Ascending aorta (tissue), 2 donors: ENCODE measurements around the gene IDNK. TPM values are rescaled to one million over a fixed set of nuclear protein-coding genes. Genes with fewer than 3 reads are reported as not detected.
A peak's percentile ranks its signal among the peaks of the same experiment; 100 is the strongest.

Experiments used
- DNase-seq, 2 donors: peaks; one replicate each; pipeline ENCODE4 v3.0.0-alpha.2; 2019; ENCODE audit warnings: low spot score in 2 of 2
- H3K27ac ChIP-seq, 2 donors: fragments of 200-600 bp; sonication (generic); one replicate each; pipeline ENCODE4 v1.5.1; 2016 to 2017; ENCODE audit warnings: mild to moderate bottlenecking in 1 of 2
- H3K27me3 ChIP-seq: fragments of 200-600 bp; sonication (generic); one replicate; pipeline ENCODE4 v1.5.1; 2017
- H3K36me3 ChIP-seq, 2 donors: fragments of 200-600 bp; sonication (generic); one replicate each; pipeline ENCODE4 v1.5.1; 2016
- H3K4me1 ChIP-seq, 2 donors: fragments of 200-600 bp; sonication (generic); one replicate each; pipeline ENCODE4 v1.5.1; 2016 to 2017; ENCODE audit warnings: mild to moderate bottlenecking in 1 of 2
- H3K4me3 ChIP-seq, 2 donors: fragments of 200-600 bp; sonication (generic); one replicate each; pipeline ENCODE4 v1.5.1; 2016 to 2017; ENCODE audit warnings: mild to moderate bottlenecking in 1 of 2
- H3K9me3 ChIP-seq, 2 donors: fragments of 200-600 bp; sonication (generic); one replicate each; pipeline ENCODE4 v1.5.1; 2016
- intact Hi-C: fragments of 100-400 bp; cut with DNase I; formaldehyde crosslinking; loops from one replicate; pipeline ENCODE4 v1.15.1; 2023
- total RNA-seq: library from RNA; depleted of rRNA; stranded (reverse); fragments of >200 nt; gene quantifications from one replicate; pipeline ENCODE4 v1.1.0, GENCODE V29; 2016
- TF ChIP-seq, protein P1 (sequence below), 3 experiments: fragments of 200-600 bp in 2 of 3; fragments of 450-650 bp in 1 of 3; sonication (generic) in 2 of 3; IDR thresholded peaks; one replicate each; pipeline ENCODE4 v1.5.1; 2016 to 2019; ENCODE audit warnings: antibody characterized with exemption in 3 of 3, mild to moderate bottlenecking in 1 of 3, moderate library complexity in 1 of 3

IDNK gene
- not detected for total RNA-seq

DNA sequence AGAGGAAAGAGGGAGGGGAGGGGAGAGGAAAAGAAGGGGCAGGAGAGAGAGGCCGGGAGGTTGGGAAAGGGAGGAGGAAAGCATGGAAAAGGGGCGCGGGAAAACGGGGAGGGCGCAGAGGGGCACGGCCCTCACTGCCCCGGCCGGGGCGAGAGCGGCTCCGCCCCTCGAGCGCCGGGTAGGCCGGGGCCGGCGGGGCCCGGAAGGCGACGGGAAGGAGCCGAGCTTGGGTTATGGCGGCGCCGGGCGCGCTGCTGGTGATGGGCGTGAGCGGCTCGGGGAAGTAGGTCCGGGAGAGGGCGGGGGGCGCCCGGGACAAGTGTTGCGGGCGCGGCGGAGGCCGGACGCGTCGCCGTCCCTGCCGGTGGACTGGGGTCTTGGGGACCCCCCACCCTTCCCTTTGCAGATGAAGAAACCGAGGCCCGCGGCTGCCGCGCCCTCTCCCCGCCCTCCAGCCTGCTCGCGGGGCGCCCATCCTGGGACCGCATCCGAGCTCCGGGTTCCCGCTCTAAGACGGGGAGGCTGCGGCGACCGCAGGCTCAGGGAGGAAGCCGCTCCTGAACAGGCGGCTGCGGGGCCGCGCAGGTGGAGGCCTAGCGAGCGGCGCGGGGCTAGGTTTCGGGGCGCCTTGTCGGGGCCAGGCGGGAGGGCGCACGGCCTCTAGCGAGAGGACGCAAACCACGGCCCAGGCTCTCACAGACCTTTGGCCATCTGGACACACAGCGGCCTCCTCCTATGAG is at the start of gene IDNK:
Gene IDNK, plus strand, starts transcription at position 205 of the 740 bp plus-strand sequence. Its CDS starts 29 bp downstream, at position 234.
- peak within 1 kb of the TSS; percentile 85 to 86 for H3K27ac ChIP-seq
- intact Hi-C loops = loop anchor here (2.0 to 5.0 kb wide), 2 partner anchors 86 to 1604 kb away; no protein-coding TSS in a partner anchor
- peak within 1 kb of the TSS; percentile 67 to 84 for H3K4me3 ChIP-seq
- peaks cover 0 to 5% of the 10 kb centered on the region in 2 donors for H3K4me1 ChIP-seq
- peak in 1 of 2 donors; percentile 80 for DNase-seq
- H3K27me3 ChIP-seq = no peaks in the 10 kb centered on the region
- TF ChIP-seq, protein P1, sequence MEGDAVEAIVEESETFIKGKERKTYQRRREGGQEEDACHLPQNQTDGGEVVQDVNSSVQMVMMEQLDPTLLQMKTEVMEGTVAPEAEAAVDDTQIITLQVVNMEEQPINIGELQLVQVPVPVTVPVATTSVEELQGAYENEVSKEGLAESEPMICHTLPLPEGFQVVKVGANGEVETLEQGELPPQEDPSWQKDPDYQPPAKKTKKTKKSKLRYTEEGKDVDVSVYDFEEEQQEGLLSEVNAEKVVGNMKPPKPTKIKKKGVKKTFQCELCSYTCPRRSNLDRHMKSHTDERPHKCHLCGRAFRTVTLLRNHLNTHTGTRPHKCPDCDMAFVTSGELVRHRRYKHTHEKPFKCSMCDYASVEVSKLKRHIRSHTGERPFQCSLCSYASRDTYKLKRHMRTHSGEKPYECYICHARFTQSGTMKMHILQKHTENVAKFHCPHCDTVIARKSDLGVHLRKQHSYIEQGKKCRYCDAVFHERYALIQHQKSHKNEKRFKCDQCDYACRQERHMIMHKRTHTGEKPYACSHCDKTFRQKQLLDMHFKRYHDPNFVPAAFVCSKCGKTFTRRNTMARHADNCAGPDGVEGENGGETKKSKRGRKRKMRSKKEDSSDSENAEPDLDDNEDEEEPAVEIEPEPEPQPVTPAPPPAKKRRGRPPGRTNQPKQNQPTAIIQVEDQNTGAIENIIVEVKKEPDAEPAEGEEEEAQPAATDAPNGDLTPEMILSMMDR (IDR thresholded peaks at IDR 0.05) = no peak
- peaks cover 0 to 3% of the 10 kb centered on the region in 2 donors for H3K36me3 ChIP-seq
- no peaks in the 10 kb centered on the region for H3K9me3 ChIP-seq

DNA sequence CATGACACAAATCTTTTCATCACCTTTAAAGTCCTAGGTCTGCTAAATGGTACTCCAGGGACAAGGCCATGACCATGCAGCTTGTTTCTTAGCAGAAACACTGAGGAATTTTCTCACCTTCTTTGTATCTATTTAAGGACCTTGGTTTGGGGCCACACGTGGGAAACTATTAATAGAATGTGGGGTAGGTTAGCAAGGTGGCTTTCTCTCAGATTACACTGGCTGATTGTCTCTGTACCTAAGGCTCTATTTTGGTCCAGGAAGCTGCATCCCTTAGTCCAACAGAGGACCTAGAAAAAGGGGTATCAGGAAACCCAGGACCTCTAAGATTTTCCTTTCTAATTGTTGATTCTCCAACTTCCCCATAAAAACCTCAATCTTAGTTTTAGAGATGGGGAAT is 48.5 kb upstream of the IDNK start:
- no peak for DNase-seq
- H3K4me3 ChIP-seq = no peak overlapping the region

DNA sequence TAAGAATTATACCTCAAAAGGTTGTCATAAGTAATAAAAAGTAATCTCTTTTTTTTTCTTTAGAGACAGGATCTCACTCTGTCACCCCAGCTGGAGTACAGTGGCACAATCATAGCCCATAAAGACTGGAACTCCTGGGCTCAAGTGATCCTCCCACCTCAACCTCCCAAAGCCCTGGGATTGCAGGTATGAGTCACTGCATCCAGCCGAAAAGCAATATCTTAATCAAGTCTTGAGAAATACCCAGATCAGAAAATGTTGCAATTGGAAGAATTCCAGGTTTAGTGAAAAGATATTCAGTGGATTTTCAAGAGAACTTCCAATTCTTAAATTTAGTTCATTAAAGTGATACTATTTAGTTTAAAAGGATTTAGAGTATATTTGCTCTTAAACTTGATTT is 40.9 kb upstream of the IDNK start:
- Histone ChIP-seq H3K27ac (no peak overlapping the region), H3K9me3 (peaks cover 6 to 9% of the 10 kb centered on the region in 2 donors), H3K4me3 (no peak overlapping the region), H3K4me1 (peaks cover 0 to 8% of the 10 kb centered on the region in 2 donors), H3K27me3 (no peaks in the 10 kb centered on the region), H3K36me3 (no peaks in the 10 kb centered on the region)
- no peak for DNase-seq
- TF ChIP-seq, protein P1 (IDR thresholded peaks at IDR 0.05) = no peak
- intact Hi-C loops = loop anchor here (5.0 kb wide), 1 partner anchor 250 kb away; no protein-coding TSS in a partner anchor

More for the DNA sequence above, 48.5 kb upstream of the IDNK start:
- no peaks in the 10 kb centered on the region for H3K27me3 ChIP-seq
- intact Hi-C loops = no loop called here
- H3K36me3 ChIP-seq = no peaks in the 10 kb centered on the region
- TF ChIP-seq, protein P1 (IDR thresholded peaks at IDR 0.05) = no peak
- peaks cover 0 to 3% of the 10 kb centered on the region in 2 donors for H3K4me1 ChIP-seq
- H3K9me3 ChIP-seq = peaks cover 6 to 9% of the 10 kb centered on the region in 2 donors
- no peak overlapping the region for H3K27ac ChIP-seq

DNA sequence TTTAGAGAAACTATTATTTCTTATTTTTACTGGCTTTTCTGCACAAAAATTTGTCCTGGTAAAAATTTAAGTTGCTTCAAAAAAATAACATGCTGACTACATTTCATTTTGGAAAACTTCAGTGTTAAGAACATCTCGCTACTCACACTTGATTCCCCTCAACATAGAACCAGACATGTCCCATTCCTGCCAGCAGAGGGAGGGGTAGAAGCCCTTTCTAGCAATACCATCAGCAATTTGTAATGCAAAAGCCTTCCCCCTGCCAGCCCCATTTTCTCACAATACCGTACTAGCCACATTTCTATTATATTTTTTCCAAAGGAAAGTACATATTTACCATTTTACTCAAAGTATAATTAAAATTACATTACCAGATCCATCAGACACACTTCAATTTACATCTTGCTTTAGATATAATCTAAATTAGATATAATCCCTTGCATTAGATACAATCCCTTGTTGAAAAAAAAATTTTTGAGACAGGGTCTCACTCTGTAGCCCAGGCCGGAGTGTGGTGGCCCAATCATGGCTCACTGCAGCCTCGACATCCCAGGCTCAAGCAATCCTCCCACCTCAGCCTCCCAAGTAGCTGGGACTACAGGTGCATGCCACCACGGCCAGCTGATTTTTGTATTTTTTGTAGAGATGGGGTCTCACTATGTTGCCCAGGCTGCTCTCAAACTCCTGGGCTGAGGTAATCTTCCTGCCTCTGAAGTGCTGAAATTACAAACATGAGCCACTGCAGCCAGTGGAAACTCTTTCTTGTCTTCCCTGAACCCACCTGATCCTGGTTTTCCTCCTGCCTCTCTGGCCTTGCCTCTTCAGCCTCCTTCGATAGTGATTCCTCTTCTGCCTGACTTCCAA is 39.6 kb upstream of the IDNK start:
- peaks cover 4 to 9% of the 10 kb centered on the region in 2 donors for H3K9me3 ChIP-seq
- peak in 1 of 2 donors; percentile 85 for DNase-seq
- intact Hi-C loops = loop anchor here (5.0 kb wide), 1 partner anchor 251 kb away; no protein-coding TSS in a partner anchor
- peak overlapping the region in 1 of 2 donors; percentile 29 for H3K27ac ChIP-seq
- H3K36me3 ChIP-seq = no peaks in the 10 kb centered on the region
- no peak overlapping the region for H3K4me3 ChIP-seq
- no peaks in the 10 kb centered on the region for H3K27me3 ChIP-seq
- TF ChIP-seq, protein P1 (IDR thresholded peaks at IDR 0.05) = peak; percentile 61 to 73 (median 69)
- H3K4me1 ChIP-seq = peaks cover 0 to 8% of the 10 kb centered on the region in 2 donors

DNA sequence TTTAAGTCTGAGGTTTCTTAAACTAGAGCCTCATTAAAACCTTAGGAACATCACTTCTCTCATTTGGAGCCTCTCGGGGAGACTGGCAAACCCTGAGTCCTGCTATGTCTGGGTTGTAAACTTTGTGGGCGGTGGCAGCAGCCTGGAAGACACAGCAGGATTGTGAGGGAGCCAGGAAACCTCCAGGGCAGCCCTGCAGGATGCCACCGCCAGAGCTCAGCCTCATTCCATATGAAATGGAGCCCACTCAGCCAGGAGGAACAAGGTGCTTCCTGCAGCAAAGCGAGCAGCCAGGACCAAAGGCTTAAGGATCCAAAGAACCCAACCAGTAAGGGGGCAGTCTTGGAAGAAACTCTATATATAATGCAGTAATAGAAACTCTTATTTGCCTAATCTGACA is 37.9 kb upstream of the IDNK start:
- intact Hi-C loops = loop anchor here (5.0 kb wide), 1 partner anchor 253 kb away; no protein-coding TSS in a partner anchor
- Histone ChIP-seq H3K4me1 (peaks cover 0 to 8% of the 10 kb centered on the region in 2 donors), H3K36me3 (no peaks in the 10 kb centered on the region), H3K27me3 (no peaks in the 10 kb centered on the region), H3K27ac (no peak overlapping the region), H3K9me3 (no peaks in the 10 kb centered on the region), H3K4me3 (no peak overlapping the region)
- no peak for DNase-seq
- TF ChIP-seq, protein P1 (IDR thresholded peaks at IDR 0.05) = no peak
